ENCODE measurements around the gene GMPR2.

Gene GMPR2

GRCh38 chr14:24277071-24277470, 44.3 kb downstream of the GMPR2 start:
- no peak for DNase-seq
- Mint-ChIP-seq H3K9me3 (no peaks in the 10 kb centered on the region), H3K27ac (peak overlapping the region in 1 of 2 donors; percentile 7), H3K4me3 (no peak overlapping the region), H3K4me1 (ENCODE audit: low read depth in 2 of 2) (peaks cover 19 to 21% of the 10 kb centered on the region in 2 donors), H3K36me3 (ENCODE audit: insufficient read depth) (peaks cover 2% of the 10 kb centered on the region), H3K27me3 (no peaks in the 10 kb centered on the region)
- ATAC-seq (replicated peaks) = no peak

- Mint-ChIP-seq H3K4me3 (no peak overlapping the region), H3K4me1 (ENCODE audit: low read depth in 2 of 2) (peaks cover 14 to 15% of the 10 kb centered on the region in 2 donors), H3K27ac (peak overlapping the region in 1 of 2 donors; percentile 27), H3K9me3 (no peaks in the 10 kb centered on the region), H3K36me3 (ENCODE audit: insufficient read depth) (peaks cover 2% of the 10 kb centered on the region), H3K27me3 (no peaks in the 10 kb centered on the region)
- no peak for ATAC-seq (replicated peaks)
- no peak for DNase-seq
Measured at GRCh38 chr14:24277606-24278321, 45.0 kb downstream of the GMPR2 start.

GRCh38 chr14:24278424-24278823, 45.7 kb downstream of the GMPR2 start:
- DNase-seq (no peak), ATAC-seq (replicated peaks) (no peak)
- H3K4me1 Mint-ChIP-seq (ENCODE audit: low read depth in 2 of 2) = peaks cover 13 to 15% of the 10 kb centered on the region in 2 donors
- H3K27ac Mint-ChIP-seq = peak overlapping the region in 1 of 2 donors; percentile 27
- H3K4me3 Mint-ChIP-seq = no peak overlapping the region
- no peaks in the 10 kb centered on the region for H3K9me3 Mint-ChIP-seq
- H3K36me3 Mint-ChIP-seq (ENCODE audit: insufficient read depth) = peaks cover 2% of the 10 kb centered on the region
- no peaks in the 10 kb centered on the region for H3K27me3 Mint-ChIP-seq

GRCh38 chr14:24279301-24280186, 46.8 kb downstream of the GMPR2 start:
- ATAC-seq (replicated peaks) (peak; percentile 91), DNase-seq (peak in 1 of 3 experiments; percentile 26)
- no peaks in the 10 kb centered on the region for H3K27me3 Mint-ChIP-seq
- peak overlapping the region; percentile 27 to 66 for H3K27ac Mint-ChIP-seq
- H3K4me3 Mint-ChIP-seq = no peak overlapping the region
- peaks cover 13 to 15% of the 10 kb centered on the region in 2 donors for H3K4me1 Mint-ChIP-seq (ENCODE audit: low read depth in 2 of 2)
- H3K9me3 Mint-ChIP-seq = no peaks in the 10 kb centered on the region
- peaks cover 2% of the 10 kb centered on the region for H3K36me3 Mint-ChIP-seq (ENCODE audit: insufficient read depth)

- Mint-ChIP-seq H3K36me3 (ENCODE audit: insufficient read depth) (peaks cover 2% of the 10 kb centered on the region), H3K4me3 (no peak overlapping the region), H3K4me1 (ENCODE audit: low read depth in 2 of 2) (peaks cover 13 to 15% of the 10 kb centered on the region in 2 donors), H3K9me3 (no peaks in the 10 kb centered on the region), H3K27me3 (no peaks in the 10 kb centered on the region), H3K27ac (peak overlapping the region in 1 of 2 donors; percentile 90)
- DNase-seq (no peak), ATAC-seq (replicated peaks) (no peak)
Measured at GRCh38 chr14:24280797-24281460, 48.2 kb downstream of the GMPR2 start.

GRCh38 chr14:24281636-24282035, 48.9 kb downstream of the GMPR2 start:
- Mint-ChIP-seq H3K36me3 (ENCODE audit: insufficient read depth) (peaks cover 2% of the 10 kb centered on the region), H3K4me1 (ENCODE audit: low read depth in 2 of 2) (peaks cover 13 to 15% of the 10 kb centered on the region in 2 donors), H3K27ac (peak overlapping the region in 1 of 2 donors; percentile 9), H3K4me3 (no peak overlapping the region), H3K27me3 (no peaks in the 10 kb centered on the region), H3K9me3 (no peaks in the 10 kb centered on the region)
- ATAC-seq (replicated peaks) (no peak), DNase-seq (no peak)

- no peak overlapping the region for H3K4me3 Mint-ChIP-seq
- H3K27ac Mint-ChIP-seq = no peak overlapping the region
- peaks cover 2% of the 10 kb centered on the region for H3K36me3 Mint-ChIP-seq (ENCODE audit: insufficient read depth)
- H3K9me3 Mint-ChIP-seq = no peaks in the 10 kb centered on the region
- H3K4me1 Mint-ChIP-seq (ENCODE audit: low read depth in 2 of 2) = peaks cover 13 to 15% of the 10 kb centered on the region in 2 donors
- ATAC-seq (replicated peaks) (no peak), DNase-seq (no peak)
- H3K27me3 Mint-ChIP-seq = no peaks in the 10 kb centered on the region
Measured at GRCh38 chr14:24282736-24283135, 50.0 kb downstream of the GMPR2 start.

GRCh38 chr14:24283796-24284460, 51.2 kb downstream of the GMPR2 start:
- ATAC-seq (replicated peaks) (no peak), DNase-seq (no peak)
- H3K27ac Mint-ChIP-seq = peak overlapping the region in 1 of 2 donors; percentile 31
- H3K9me3 Mint-ChIP-seq = no peaks in the 10 kb centered on the region
- H3K36me3 Mint-ChIP-seq (ENCODE audit: insufficient read depth) = peaks cover 2% of the 10 kb centered on the region
- H3K4me3 Mint-ChIP-seq = no peak overlapping the region
- H3K27me3 Mint-ChIP-seq = no peaks in the 10 kb centered on the region
- H3K4me1 Mint-ChIP-seq (ENCODE audit: low read depth in 2 of 2) = peaks cover 8 to 13% of the 10 kb centered on the region in 2 donors

GRCh38 chr14:24284501-24285035, 51.8 kb downstream of the GMPR2 start:
- DNase-seq = no peak
- Mint-ChIP-seq H3K4me1 (ENCODE audit: low read depth in 2 of 2) (peaks cover 3 to 8% of the 10 kb centered on the region in 2 donors), H3K9me3 (no peaks in the 10 kb centered on the region), H3K27ac (peak overlapping the region; percentile 31 to 46), H3K27me3 (no peaks in the 10 kb centered on the region), H3K4me3 (no peak overlapping the region), H3K36me3 (ENCODE audit: insufficient read depth) (peaks cover 2% of the 10 kb centered on the region)
- no peak for ATAC-seq (replicated peaks)

- DNase-seq = no peak
Measured at GRCh38 chr14:24285351-24285750, 52.6 kb downstream of the GMPR2 start.

GRCh38 chr14:24286996-24287395, 54.3 kb downstream of the GMPR2 start:
- H3K4me3 Mint-ChIP-seq = no peak overlapping the region
- no peaks in the 10 kb centered on the region for H3K9me3 Mint-ChIP-seq
- H3K27me3 Mint-ChIP-seq = no peaks in the 10 kb centered on the region
- no peak for DNase-seq
- no peak for ATAC-seq (replicated peaks)
- H3K27ac Mint-ChIP-seq = peak overlapping the region in 1 of 2 donors; percentile 36
- H3K4me1 Mint-ChIP-seq (ENCODE audit: low read depth in 2 of 2) = no peaks in the 10 kb centered on the region
- peaks cover 6% of the 10 kb centered on the region for H3K36me3 Mint-ChIP-seq (ENCODE audit: insufficient read depth)

More at GRCh38 chr14:24285351-24285750, 52.6 kb downstream of the GMPR2 start:
- peaks cover 0 to 4% of the 10 kb centered on the region in 2 donors for H3K4me1 Mint-ChIP-seq (ENCODE audit: low read depth in 2 of 2)
- H3K9me3 Mint-ChIP-seq = no peaks in the 10 kb centered on the region
- ATAC-seq (replicated peaks) = no peak
- H3K27me3 Mint-ChIP-seq = no peaks in the 10 kb centered on the region
- H3K36me3 Mint-ChIP-seq (ENCODE audit: insufficient read depth) = peaks cover 4% of the 10 kb centered on the region
- no peak overlapping the region for H3K4me3 Mint-ChIP-seq
- H3K27ac Mint-ChIP-seq = peak overlapping the region in 1 of 2 donors; percentile 46

Measured in effector memory CD8-positive, alpha-beta T cell (primary cell).